Brain microvascular endothelial cell (primary cell): Measurements from ENCODE around the gene MRO.

Source experiments
- DNase-seq: peaks from one replicate; pipeline ENCODE4 v3.0.0-alpha.2; 2020
- H3K27ac ChIP-seq: fragments of 250-450 bp; sonication (Bioruptor Pico); 2 replicates; pipeline ENCODE4 v1.5.1; 2020; ENCODE audit warnings: mild to moderate bottlenecking, moderate library complexity
- H3K27me3 ChIP-seq: fragments of 250-450 bp; sonication (Bioruptor Pico); replicated peaks from 2 replicates; pipeline ENCODE4 v1.5.1; 2020; ENCODE audit warnings: mild to moderate bottlenecking
- H3K36me3 ChIP-seq: fragments of 250-450 bp; sonication (Bioruptor Pico); replicated peaks from 2 replicates; pipeline ENCODE4 v1.5.1; 2020; ENCODE audit warnings: mild to moderate bottlenecking
- H3K4me3 ChIP-seq: 2 replicates; pipeline ENCODE4 v1.5.1; 2011; ENCODE audit warnings: low read depth, mild to moderate bottlenecking, control low read depth, low read length, moderate library complexity
- in situ Hi-C: cut with HindIII; loops from 2 replicates; pipeline ENCODE4 v1.10.0; 2017; ENCODE audit warnings: low sequenced_read_pairs, low pct_ligation_motif_present
- TF ChIP-seq, protein P1 (sequence below): IDR thresholded peaks from 2 replicates; pipeline ENCODE4 v1.5.1; 2011; ENCODE audit warnings: low read depth, mild to moderate bottlenecking, moderate library complexity, low read length, control low read depth, inconsistent platforms; ENCODE audit errors: missing control alignments

MRO gene

DNA sequence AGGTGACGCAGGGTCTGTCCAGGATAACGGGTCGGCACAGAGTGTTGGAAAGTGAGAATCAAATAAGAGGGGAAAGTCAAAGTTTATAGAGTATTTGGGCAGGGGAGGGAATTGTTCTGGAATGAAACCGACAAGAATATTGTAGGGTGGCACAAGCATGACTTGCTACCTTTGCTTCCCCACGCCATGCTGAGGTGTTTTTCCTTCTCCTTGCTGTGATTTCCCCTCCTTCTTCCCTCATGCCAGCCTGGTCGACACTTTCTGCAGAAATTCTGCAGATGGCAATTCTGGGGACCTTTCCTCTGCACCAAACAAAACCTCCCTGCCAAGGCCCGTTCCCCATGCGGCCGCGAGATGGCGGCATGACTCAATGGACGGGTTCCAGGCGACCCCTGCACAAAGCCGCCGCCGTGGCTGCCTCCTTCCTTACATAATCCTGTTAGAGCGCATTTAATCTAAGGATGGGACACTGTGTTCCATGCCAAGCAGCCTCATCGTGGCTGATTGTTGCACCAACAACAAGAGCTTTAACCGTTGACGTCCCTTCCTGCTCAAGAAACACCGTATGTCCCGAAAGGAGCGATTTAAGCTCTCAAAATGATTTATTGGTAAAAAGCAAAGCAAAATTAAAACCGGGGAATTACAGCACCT is at the start of gene MRO:
Gene MRO, minus strand, starts transcription at position 289 of the 651 bp plus-strand sequence. CDS start 10,616 bp downstream, outside the sequence.
- in situ Hi-C loops: no loop called here
- TF ChIP-seq, protein P1, sequence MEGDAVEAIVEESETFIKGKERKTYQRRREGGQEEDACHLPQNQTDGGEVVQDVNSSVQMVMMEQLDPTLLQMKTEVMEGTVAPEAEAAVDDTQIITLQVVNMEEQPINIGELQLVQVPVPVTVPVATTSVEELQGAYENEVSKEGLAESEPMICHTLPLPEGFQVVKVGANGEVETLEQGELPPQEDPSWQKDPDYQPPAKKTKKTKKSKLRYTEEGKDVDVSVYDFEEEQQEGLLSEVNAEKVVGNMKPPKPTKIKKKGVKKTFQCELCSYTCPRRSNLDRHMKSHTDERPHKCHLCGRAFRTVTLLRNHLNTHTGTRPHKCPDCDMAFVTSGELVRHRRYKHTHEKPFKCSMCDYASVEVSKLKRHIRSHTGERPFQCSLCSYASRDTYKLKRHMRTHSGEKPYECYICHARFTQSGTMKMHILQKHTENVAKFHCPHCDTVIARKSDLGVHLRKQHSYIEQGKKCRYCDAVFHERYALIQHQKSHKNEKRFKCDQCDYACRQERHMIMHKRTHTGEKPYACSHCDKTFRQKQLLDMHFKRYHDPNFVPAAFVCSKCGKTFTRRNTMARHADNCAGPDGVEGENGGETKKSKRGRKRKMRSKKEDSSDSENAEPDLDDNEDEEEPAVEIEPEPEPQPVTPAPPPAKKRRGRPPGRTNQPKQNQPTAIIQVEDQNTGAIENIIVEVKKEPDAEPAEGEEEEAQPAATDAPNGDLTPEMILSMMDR: peak; percentile 98
- H3K27ac ChIP-seq: no peak within 1 kb of the TSS
- H3K27me3 ChIP-seq: no peaks in the 10 kb centered on the region
- peak; percentile 59 for DNase-seq
- no peaks in the 10 kb centered on the region for H3K36me3 ChIP-seq
- peak within 1 kb of the TSS; percentile 35 for H3K4me3 ChIP-seq

DNA sequence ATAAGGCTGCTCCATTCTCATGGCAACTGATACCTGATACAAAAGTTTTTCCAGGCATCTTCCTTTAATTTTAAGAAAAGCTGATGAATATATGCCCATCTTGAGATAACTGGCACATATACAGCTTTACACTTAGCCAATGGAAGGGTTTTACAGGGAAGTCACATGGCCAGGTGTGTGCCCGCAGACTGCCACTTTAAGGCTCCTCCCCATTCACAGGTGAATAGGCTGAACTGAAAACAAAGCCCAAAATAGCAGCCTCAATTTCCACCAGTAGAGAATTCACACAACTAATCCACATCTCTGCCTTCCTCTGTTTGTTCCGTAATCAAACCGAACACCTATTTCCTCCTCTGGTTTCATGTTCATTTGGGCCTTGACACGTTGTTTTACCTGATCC is 49.3 kb upstream of the MRO start:
- Histone ChIP-seq H3K4me3 (no peak overlapping the region), H3K27ac (no peak overlapping the region), H3K36me3 (no peaks in the 10 kb centered on the region), H3K27me3 (no peaks in the 10 kb centered on the region)
- TF ChIP-seq, protein P1: no peak
- DNase-seq: no peak
- in situ Hi-C loops: no loop called here

DNA sequence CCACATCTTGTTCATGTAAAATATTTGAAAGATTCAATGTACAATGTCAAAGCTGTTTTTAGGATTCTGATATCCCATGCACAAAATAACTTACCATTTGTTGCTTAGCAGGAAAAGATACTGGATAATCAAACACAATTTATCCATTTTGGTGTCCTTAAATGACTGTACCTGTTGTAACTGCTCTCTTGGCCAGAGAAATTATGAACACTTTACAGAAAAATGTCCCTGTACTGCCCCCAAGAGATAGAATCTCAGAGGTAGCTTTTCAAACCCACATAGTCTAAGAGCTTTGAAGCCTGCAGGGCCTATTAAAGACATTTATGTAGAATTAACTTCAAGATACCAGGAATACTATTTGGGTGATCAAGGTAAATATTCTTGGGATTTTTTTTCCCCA is 46.9 kb upstream of the MRO start:
- no peak for DNase-seq
- in situ Hi-C loops: no loop called here
- Histone ChIP-seq H3K36me3 (no peaks in the 10 kb centered on the region), H3K27ac (no peak overlapping the region), H3K4me3 (no peak overlapping the region), H3K27me3 (no peaks in the 10 kb centered on the region)
- TF ChIP-seq, protein P1: peak; percentile 29

DNA sequence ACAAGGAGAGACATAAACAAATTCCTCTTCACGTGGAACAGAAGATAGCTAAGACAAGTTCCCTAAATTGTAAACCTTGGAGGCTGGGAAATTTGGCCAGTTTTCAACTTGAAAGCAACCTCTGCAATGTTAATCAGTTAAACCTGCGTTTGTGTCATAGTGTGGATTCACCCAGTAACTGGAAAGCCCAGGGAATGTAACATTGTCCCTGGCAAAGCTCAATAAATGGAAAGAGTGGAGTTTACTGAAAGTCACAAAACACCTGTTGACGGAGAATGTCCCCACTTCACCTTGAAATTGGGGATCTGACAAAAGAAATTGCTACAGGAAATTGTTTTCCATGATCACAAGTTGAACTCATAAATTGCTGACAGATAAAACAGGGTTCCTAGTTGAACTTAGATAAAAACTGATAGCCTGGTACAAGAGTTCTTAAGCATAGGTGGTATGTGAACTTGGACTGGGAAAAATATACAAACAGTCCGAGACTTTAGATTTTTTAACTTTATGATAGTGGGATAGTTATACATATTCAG is 44.1 kb upstream of the MRO start:
- DNase-seq: no peak
- TF ChIP-seq, protein P1: no peak
- H3K27ac ChIP-seq: no peak overlapping the region
- no peaks in the 10 kb centered on the region for H3K36me3 ChIP-seq
- no peak overlapping the region for H3K4me3 ChIP-seq
- in situ Hi-C loops: no loop called here
- H3K27me3 ChIP-seq: no peaks in the 10 kb centered on the region

DNA sequence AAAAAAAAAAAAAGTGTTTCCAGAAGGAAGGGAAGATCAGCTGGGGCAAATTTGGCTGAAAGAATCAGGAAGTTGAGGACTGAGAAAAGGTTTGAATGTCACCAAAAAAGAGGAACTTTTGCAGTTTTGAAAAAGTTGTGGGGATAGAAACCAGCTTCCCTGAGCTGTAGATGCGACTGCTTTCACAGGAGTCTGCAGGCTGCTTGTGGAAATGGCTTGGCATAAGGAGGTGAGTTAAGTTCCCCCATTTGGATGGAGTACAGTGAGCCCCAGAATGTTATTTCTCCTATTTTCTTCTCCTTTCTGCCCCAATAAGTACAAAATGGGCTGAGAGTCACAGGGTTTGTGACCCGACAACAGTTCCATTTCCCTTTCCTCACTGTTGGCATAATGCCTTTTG is 42.6 kb upstream of the MRO start:
- Histone ChIP-seq H3K36me3 (no peaks in the 10 kb centered on the region), H3K27me3 (no peaks in the 10 kb centered on the region), H3K27ac (no peak overlapping the region), H3K4me3 (no peak overlapping the region)
- TF ChIP-seq, protein P1: no peak
- in situ Hi-C loops: no loop called here
- DNase-seq: no peak

DNA sequence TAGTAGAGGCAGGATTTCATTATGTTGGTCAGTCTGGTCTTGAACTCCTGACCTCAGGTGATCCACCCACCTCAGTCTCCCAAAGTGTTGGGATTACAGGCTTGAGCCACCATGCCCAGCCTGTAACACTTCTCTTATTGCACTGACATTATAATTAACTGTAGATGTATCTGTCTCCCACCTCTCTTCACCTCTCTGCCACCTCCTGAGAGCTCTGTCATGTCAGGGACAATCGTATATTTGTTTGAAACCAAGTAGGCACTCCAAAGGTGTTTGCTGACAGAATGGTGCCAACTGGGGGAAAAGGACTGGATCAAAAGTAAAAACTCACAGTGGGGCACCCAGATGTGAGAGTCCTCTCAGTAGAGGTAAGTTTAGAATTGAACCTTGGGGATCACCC is 41.8 kb upstream of the MRO start:
- H3K36me3 ChIP-seq: no peaks in the 10 kb centered on the region
- in situ Hi-C loops: no loop called here
- H3K4me3 ChIP-seq: no peak overlapping the region
- H3K27me3 ChIP-seq: no peaks in the 10 kb centered on the region
- TF ChIP-seq, protein P1: no peak
- H3K27ac ChIP-seq: no peak overlapping the region
- no peak for DNase-seq
